GM23338 (cell line): ENCODE data around the gene HOTAIR. TPM values are rescaled to one million over a fixed set of nuclear protein-coding genes. Genes with fewer than 3 reads are reported as not detected.

ENCODE experiments used
- ATAC-seq: fragments of 200-7000 bp; cut with Tn5 transposase; 3 replicates; pipeline ENCODE4 v1.9.1; 2020
- DNase-seq: peaks from one replicate; pipeline ENCODE4 v3.0.0-alpha.2; 2015; ENCODE audit warnings: low spot score
- H2AFZ ChIP-seq: fragments of 200-600 bp; sonication (generic); 2 replicates; pipeline ENCODE4 v1.8.0; 2016; ENCODE audit warnings: antibody characterized with exemption, mild to moderate bottlenecking, moderate library complexity
- H3F3A ChIP-seq: fragments of 200-600 bp; sonication (generic); replicated peaks from 2 replicates; pipeline ENCODE4 v1.8.0; 2017; ENCODE audit warnings: antibody characterized with exemption, mixed run types, low read depth
- H3K27ac ChIP-seq: fragments of 200-600 bp; sonication (generic); 2 replicates; pipeline ENCODE4 v1.6.1; 2016; ENCODE audit warnings: low read depth
- H3K27me3 ChIP-seq: fragments of 200-600 bp; sonication (generic); 2 replicates; pipeline ENCODE4 v1.8.0; 2016; ENCODE audit warnings: mild to moderate bottlenecking, mixed run types, moderate library complexity; ENCODE audit not compliant: insufficient read depth
- H3K36me3 ChIP-seq: fragments of 200-600 bp; sonication (generic); 2 replicates; pipeline ENCODE4 v1.8.0; 2016; ENCODE audit warnings: mild to moderate bottlenecking; ENCODE audit not compliant: insufficient read depth
- H3K4me1 ChIP-seq: fragments of 200-600 bp; sonication (generic); 2 replicates; pipeline ENCODE4 v1.8.0; 2016; ENCODE audit warnings: mild to moderate bottlenecking, moderate library complexity; ENCODE audit not compliant: insufficient read depth
- H3K4me2 ChIP-seq: fragments of 200-600 bp; sonication (generic); 2 replicates; pipeline ENCODE4 v1.7.1; 2017; ENCODE audit warnings: mixed run types
- H3K4me3 ChIP-seq: fragments of 200-600 bp; sonication (generic); 2 replicates; pipeline ENCODE4 v1.6.1; 2016; ENCODE audit warnings: mixed run types
- H3K79me2 ChIP-seq: fragments of 200-600 bp; sonication (generic); replicated peaks from 2 replicates; pipeline ENCODE4 v1.8.0; 2017; ENCODE audit warnings: mild to moderate bottlenecking; ENCODE audit not compliant: insufficient read depth
- H3K9me2 ChIP-seq: fragments of 200-600 bp; sonication (generic); 2 replicates; pipeline ENCODE4 v1.8.0; 2017; ENCODE audit not compliant: insufficient read depth
- H4K20me1 ChIP-seq: fragments of 200-600 bp; sonication (generic); replicated peaks from 2 replicates; pipeline ENCODE4 v1.8.0; 2017; ENCODE audit warnings: mild to moderate bottlenecking; ENCODE audit not compliant: insufficient read depth
- H3K27ac Mint-ChIP-seq: 2 replicates; pipeline ENCODE4 v1.8.0; 2020; ENCODE audit warnings: inconsistent platforms, mild to moderate bottlenecking, moderate library complexity, mixed read lengths
- H3K27me3 Mint-ChIP-seq: 3 replicates; pipeline ENCODE4 v1.8.0; 2022; ENCODE audit warnings: low read depth, mild to moderate bottlenecking, moderate library complexity, mixed read lengths, inconsistent platforms; ENCODE audit not compliant: insufficient read depth, poor library complexity
- H3K36me3 Mint-ChIP-seq: 3 replicates; pipeline ENCODE4 v1.8.0; 2021; ENCODE audit warnings: low read depth, mild to moderate bottlenecking, inconsistent platforms, moderate library complexity, mixed read lengths
- H3K4me1 Mint-ChIP-seq: 3 replicates; pipeline ENCODE4 v1.8.0; 2020; ENCODE audit warnings: mild to moderate bottlenecking, inconsistent platforms, mixed read lengths
- H3K4me3 Mint-ChIP-seq: 3 replicates; pipeline ENCODE4 v1.8.0; 2021; ENCODE audit warnings: moderate library complexity, mild to moderate bottlenecking, inconsistent platforms, mixed read lengths
- H3K9me3 Mint-ChIP-seq: 3 replicates; pipeline ENCODE4 v1.8.0; 2020; ENCODE audit warnings: moderate library complexity, mild to moderate bottlenecking, inconsistent platforms, mixed read lengths
- CREB1 ChIP-seq: fragments of 250-450 bp; sonication (Bioruptor Pico); IDR thresholded peaks from 2 replicates; pipeline ENCODE4 v1.5.0; 2020; ENCODE audit warnings: low read depth, mild to moderate bottlenecking, moderate library complexity
- CTCF ChIP-seq, 2 experiments: fragments of 200-600 bp in 1 of 2; sonication (generic) in 1 of 2; conservative IDR thresholded peaks; 2 replicates each; pipeline versions ENCODE4 v1.5.1 to v1.6.1; 2016 to 2017; ENCODE audit warnings: antibody characterized with exemption in 2 of 2, low read depth in 2 of 2, mild to moderate bottlenecking in 2 of 2, moderate library complexity in 1 of 2
- EZH2 ChIP-seq: fragments of 200-600 bp; sonication (generic); IDR thresholded peaks from one replicate; pipeline ENCODE4 v1.8.0; 2017; ENCODE audit warnings: antibody characterized with exemption, mild to moderate bottlenecking, low read depth; ENCODE audit not compliant: unreplicated experiment
- EZH2phosphoT487 ChIP-seq: fragments of 200-600 bp; sonication (generic); IDR thresholded peaks from one replicate; pipeline ENCODE4 v1.8.1; 2018; ENCODE audit warnings: antibody characterized with exemption; ENCODE audit not compliant: unreplicated experiment
- JUNB ChIP-seq: IDR thresholded peaks from one replicate; pipeline ENCODE4 v1.6.1; 2016; ENCODE audit warnings: antibody characterized with exemption; ENCODE audit not compliant: unreplicated experiment
- NANOG ChIP-seq: IDR thresholded peaks from 2 replicates; pipeline ENCODE4 v1.6.1; 2016; ENCODE audit warnings: antibody characterized with exemption, borderline replicate concordance
- POLR2AphosphoS5 ChIP-seq: IDR thresholded peaks from 2 replicates; pipeline ENCODE4 v1.6.1; 2016; ENCODE audit warnings: antibody characterized with exemption, low read depth
- ZNF114 ChIP-seq: fragments of 250-450 bp; sonication (Bioruptor Pico); IDR thresholded peaks from 2 replicates; pipeline ENCODE4 v1.5.0; 2020; ENCODE audit warnings: mild to moderate bottlenecking, moderate library complexity
- ZNF331 ChIP-seq: fragments of 250-450 bp; sonication (Bioruptor Pico); IDR thresholded peaks from 2 replicates; pipeline ENCODE4 v1.5.0; 2020; ENCODE audit warnings: low read depth, mild to moderate bottlenecking, moderate library complexity
- ZNF462 ChIP-seq: fragments of 250-450 bp; sonication (Bioruptor Pico); IDR thresholded peaks from 2 replicates; pipeline ENCODE4 v1.5.0; 2020; ENCODE audit warnings: mild to moderate bottlenecking, moderate library complexity
- polyA plus RNA-seq: library from polyadenylated mRNA; unstranded; fragments of >200 nt; fragmentation: Nextera tagmentation; extraction: Ambion mirVana; gene quantifications from 2 replicates; pipeline ENCODE4 v1.2.1, GENCODE V29; 2016
- total RNA-seq: library from RNA; depleted of rRNA; stranded (reverse); fragments of >200 nt; shearing (Covaris generic); gene quantifications from 2 replicates; pipeline ENCODE4 v1.2.3, GENCODE V29; 2014
- TF ChIP-seq, protein P1 (sequence below): IDR thresholded peaks from one replicate; pipeline ENCODE4 v1.6.1; 2018; ENCODE audit warnings: antibody characterized with exemption; ENCODE audit not compliant: unreplicated experiment

HOTAIR gene
- total and polyA plus RNA-seq, 2 experiments from 2014 or later, result not detected

DNA sequence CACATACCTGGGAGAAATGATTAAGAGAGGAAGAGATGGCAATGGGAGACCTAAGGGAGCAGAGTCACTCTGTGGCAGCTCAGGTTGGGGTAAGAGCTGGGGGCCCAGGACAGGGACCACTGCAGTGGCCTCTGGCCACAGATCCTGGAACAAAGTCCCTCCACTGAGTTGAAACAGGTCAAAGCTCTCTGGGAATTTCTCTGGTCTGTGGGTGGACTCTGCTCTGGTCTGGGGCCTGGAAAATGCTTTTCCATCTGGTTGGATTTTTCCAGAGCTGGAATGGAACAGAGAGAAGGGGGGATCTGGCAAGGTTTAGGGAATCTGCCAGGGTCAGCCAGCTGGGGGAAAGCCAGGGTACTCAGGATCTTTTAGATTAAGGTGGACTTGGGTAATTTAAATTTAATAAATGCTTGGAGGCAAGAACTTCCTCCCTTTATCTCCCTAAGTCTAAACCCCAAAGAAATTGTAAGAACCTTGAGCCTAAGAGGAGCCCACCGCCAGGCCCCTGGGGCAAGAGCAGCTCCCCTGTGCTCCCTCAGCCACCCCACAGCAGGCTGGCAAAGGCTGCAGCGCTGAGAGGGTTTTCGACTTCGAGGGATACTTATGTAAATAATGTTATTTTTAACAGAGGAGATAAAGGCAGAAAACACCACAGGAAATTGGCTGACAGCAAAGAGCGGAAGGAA is 13.9 kb upstream of the HOTAIR start:
- Mint-ChIP-seq H3K9me3 (peaks cover 5% of the 10 kb centered on the region; the same call in 2 of the 3 replicates), H3K4me1 (peaks cover 33% of the 10 kb centered on the region), H3K4me3 (no peak overlapping the region), H3K27ac (no peak overlapping the region), H3K36me3 (no peaks in the 10 kb centered on the region; the same call in 2 of the 3 replicates), H3K27me3 (peaks cover 100% of the 10 kb centered on the region)
- Histone ChIP-seq H3K79me2 (no peaks in the 10 kb centered on the region), H2AFZ (no peak overlapping the region), H4K20me1 (peaks cover 42% of the 10 kb centered on the region), H3F3A (peaks cover 43% of the 10 kb centered on the region), H3K4me3 (no peak overlapping the region), H3K4me2 (no peak overlapping the region), H3K27ac (no peak overlapping the region), H3K9me2 (no peaks in the 10 kb centered on the region), H3K36me3 (no peaks in the 10 kb centered on the region), H3K4me1 (peaks cover 44% of the 10 kb centered on the region), H3K27me3 (peaks cover 98% of the 10 kb centered on the region)
- ATAC-seq, result no peak
- TF ChIP-seq CREB1 (CRISPR knock-in tag) (no peak), ZNF331 (no peak), POLR2AphosphoS5 (no peak), JUNB (no peak), CTCF (conservative IDR thresholded peaks at IDR 0.05; ENCODE audit: low read depth in 2 of 2) (no peak), NANOG (no peak), ZNF114 (no peak), ZNF462 (CRISPR knock-in tag) (no peak), EZH2 (no peak), EZH2phosphoT487 (no peak)
- TF ChIP-seq, protein P1, sequence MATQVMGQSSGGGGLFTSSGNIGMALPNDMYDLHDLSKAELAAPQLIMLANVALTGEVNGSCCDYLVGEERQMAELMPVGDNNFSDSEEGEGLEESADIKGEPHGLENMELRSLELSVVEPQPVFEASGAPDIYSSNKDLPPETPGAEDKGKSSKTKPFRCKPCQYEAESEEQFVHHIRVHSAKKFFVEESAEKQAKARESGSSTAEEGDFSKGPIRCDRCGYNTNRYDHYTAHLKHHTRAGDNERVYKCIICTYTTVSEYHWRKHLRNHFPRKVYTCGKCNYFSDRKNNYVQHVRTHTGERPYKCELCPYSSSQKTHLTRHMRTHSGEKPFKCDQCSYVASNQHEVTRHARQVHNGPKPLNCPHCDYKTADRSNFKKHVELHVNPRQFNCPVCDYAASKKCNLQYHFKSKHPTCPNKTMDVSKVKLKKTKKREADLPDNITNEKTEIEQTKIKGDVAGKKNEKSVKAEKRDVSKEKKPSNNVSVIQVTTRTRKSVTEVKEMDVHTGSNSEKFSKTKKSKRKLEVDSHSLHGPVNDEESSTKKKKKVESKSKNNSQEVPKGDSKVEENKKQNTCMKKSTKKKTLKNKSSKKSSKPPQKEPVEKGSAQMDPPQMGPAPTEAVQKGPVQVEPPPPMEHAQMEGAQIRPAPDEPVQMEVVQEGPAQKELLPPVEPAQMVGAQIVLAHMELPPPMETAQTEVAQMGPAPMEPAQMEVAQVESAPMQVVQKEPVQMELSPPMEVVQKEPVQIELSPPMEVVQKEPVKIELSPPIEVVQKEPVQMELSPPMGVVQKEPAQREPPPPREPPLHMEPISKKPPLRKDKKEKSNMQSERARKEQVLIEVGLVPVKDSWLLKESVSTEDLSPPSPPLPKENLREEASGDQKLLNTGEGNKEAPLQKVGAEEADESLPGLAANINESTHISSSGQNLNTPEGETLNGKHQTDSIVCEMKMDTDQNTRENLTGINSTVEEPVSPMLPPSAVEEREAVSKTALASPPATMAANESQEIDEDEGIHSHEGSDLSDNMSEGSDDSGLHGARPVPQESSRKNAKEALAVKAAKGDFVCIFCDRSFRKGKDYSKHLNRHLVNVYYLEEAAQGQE, result no peak
- DNase-seq, result no peak
